ENCODE measurements around the gene GCNT4. TPM values are rescaled to one million over a fixed set of nuclear protein-coding genes. Genes with fewer than 3 reads are reported as not detected.
A peak's percentile ranks its signal among the peaks of the same experiment; 100 is the strongest.

GCNT4 gene
- total RNA-seq, 1 experiment from 2014 or later: under 0.01 TPM

DNA sequence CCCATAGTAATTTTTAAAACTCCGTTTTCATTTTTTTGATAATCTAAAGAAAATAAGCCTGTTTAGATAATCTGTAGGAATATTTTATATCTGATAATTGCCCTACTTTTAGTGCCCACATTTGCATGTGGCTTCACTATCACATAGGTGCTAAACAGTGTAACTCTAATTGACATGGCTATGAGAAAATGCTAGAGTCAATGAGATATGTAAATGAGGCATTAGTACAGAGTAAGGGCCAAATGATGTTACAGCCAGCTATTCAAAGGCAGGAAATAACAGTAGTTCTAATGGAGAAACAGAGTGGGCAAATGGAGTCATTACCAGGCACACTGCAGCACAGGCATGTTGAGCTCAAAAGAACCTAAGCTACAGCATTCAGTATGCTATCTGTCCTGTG lies 37.3 kb upstream of the GCNT4 start:
- ChIA-PET POLR2A (ENCODE audit: unreplicated experiment) (no interaction called here), CTCF (no interaction called here)
- ATAC-seq (no peak), DNase-seq (no peak)
- Histone ChIP-seq H3K36me3 (ENCODE audit: low read depth, low read length) (no peaks in the 10 kb centered on the region), H3F3A (ENCODE audit: low read length, unreplicated experiment) (no peaks in the 10 kb centered on the region), H3K4me1 (ENCODE audit: insufficient read depth, low read length) (peaks cover 5% of the 10 kb centered on the region; the same call in 1 of the 2 replicates), H3K9me3 (ENCODE audit: low read length) (no peaks in the 10 kb centered on the region), H3K9me2 (replicated peaks; ENCODE audit: low read length) (no peaks in the 10 kb centered on the region), H4K20me1 (ENCODE audit: low read length) (no peaks in the 10 kb centered on the region), H3K9ac (ENCODE audit: low read length) (no peak overlapping the region), H3K79me2 (ENCODE audit: low read length) (no peaks in the 10 kb centered on the region), H2AFZ (ENCODE audit: low read length) (no peak overlapping the region), H3K4me2 (ENCODE audit: low read length) (no peak overlapping the region), H3K4me3 (ENCODE audit: low read length) (no peak overlapping the region), H3K27me3 (ENCODE audit: low read length) (no peaks in the 10 kb centered on the region), H3K27ac (ENCODE audit: low read length) (no peak overlapping the region)
- TF ChIP-seq EZH2phosphoT487 (IDR thresholded peaks at IDR 0.05; ENCODE audit: borderline replicate concordance, low read length) (no peak), EZH2 (IDR thresholded peaks at IDR 0.05; ENCODE audit: low read length, unreplicated experiment) (no peak)
- TF ChIP-seq, protein P1, sequence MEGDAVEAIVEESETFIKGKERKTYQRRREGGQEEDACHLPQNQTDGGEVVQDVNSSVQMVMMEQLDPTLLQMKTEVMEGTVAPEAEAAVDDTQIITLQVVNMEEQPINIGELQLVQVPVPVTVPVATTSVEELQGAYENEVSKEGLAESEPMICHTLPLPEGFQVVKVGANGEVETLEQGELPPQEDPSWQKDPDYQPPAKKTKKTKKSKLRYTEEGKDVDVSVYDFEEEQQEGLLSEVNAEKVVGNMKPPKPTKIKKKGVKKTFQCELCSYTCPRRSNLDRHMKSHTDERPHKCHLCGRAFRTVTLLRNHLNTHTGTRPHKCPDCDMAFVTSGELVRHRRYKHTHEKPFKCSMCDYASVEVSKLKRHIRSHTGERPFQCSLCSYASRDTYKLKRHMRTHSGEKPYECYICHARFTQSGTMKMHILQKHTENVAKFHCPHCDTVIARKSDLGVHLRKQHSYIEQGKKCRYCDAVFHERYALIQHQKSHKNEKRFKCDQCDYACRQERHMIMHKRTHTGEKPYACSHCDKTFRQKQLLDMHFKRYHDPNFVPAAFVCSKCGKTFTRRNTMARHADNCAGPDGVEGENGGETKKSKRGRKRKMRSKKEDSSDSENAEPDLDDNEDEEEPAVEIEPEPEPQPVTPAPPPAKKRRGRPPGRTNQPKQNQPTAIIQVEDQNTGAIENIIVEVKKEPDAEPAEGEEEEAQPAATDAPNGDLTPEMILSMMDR (conservative IDR thresholded peaks at IDR 0.05; ENCODE audit: low read depth, low read length): no peak
- no TSS peak for BruUV-seq (replicated peaks)
- intact Hi-C loops (cut with micrococcal nuclease): no loop called here

DNA sequence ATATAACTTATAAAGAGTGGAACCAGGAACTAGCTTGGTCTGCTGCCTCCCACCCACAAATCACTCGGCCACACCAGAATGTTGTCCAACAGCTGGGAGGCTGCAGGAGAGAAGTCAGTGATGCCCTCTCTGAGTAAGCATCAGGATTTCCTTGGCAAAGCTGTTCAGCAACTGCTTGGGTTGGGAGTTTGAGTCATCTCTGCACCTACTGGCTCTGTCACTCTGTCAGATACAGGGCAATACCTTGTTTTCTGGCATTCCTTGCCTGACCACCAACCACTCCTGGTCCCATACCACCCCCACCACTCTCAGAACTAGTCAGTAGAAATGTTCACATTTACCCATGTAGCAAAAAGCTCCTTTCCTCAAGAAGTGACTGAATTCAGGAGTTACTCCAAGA lies 36.8 kb upstream of the GCNT4 start:
- DNase-seq (peak; percentile 71), ATAC-seq (peak; percentile 60)
- Histone ChIP-seq H3K27ac (ENCODE audit: low read length) (no peak overlapping the region), H3K9me2 (replicated peaks; ENCODE audit: low read length) (no peaks in the 10 kb centered on the region), H3K4me1 (ENCODE audit: insufficient read depth, low read length) (peaks cover 5% of the 10 kb centered on the region; the same call in 1 of the 2 replicates), H4K20me1 (ENCODE audit: low read length) (no peaks in the 10 kb centered on the region), H3K4me3 (ENCODE audit: low read length) (no peak overlapping the region), H3K27me3 (ENCODE audit: low read length) (no peaks in the 10 kb centered on the region), H3F3A (ENCODE audit: low read length, unreplicated experiment) (no peaks in the 10 kb centered on the region), H3K36me3 (ENCODE audit: low read depth, low read length) (no peaks in the 10 kb centered on the region), H3K4me2 (ENCODE audit: low read length) (no peak overlapping the region), H2AFZ (ENCODE audit: low read length) (no peak overlapping the region), H3K79me2 (ENCODE audit: low read length) (no peaks in the 10 kb centered on the region), H3K9ac (ENCODE audit: low read length) (no peak overlapping the region), H3K9me3 (ENCODE audit: low read length) (no peaks in the 10 kb centered on the region)
- intact Hi-C loops (cut with micrococcal nuclease): no loop called here
- BruUV-seq (replicated peaks): no TSS peak
- ChIA-PET POLR2A (ENCODE audit: unreplicated experiment) (no interaction called here), CTCF (no interaction called here)
- TF ChIP-seq EZH2 (IDR thresholded peaks at IDR 0.05; ENCODE audit: low read length, unreplicated experiment): no peak
- no peak for TF ChIP-seq EZH2phosphoT487 (IDR thresholded peaks at IDR 0.05; ENCODE audit: borderline replicate concordance, low read length)
- TF ChIP-seq, protein P1 (conservative IDR thresholded peaks at IDR 0.05; ENCODE audit: low read depth, low read length): no peak

DNA sequence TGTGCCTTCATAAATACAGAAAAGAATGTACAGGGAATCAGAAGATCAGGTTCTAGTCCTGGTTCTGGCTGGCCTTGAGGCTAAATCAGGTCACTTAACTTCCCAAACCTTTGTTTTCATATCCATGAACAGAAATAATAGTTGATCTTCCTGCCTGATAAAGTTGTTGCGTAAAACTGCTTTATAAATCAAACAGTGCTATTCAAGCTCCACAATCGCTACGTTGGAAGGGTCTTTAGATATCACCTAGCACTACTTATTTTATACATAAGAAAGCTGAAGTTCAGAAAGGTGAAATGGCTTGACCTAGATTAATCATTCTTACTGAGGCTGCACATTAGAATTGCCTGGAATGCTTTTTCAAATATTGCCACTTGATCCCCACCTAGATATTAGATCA lies 36.3 kb upstream of the GCNT4 start:
- no peak overlapping the region for H2AFZ ChIP-seq (ENCODE audit: low read length)
- intact Hi-C loops (cut with micrococcal nuclease): no loop called here
- no peaks in the 10 kb centered on the region for H3F3A ChIP-seq (ENCODE audit: low read length, unreplicated experiment)
- H4K20me1 ChIP-seq (ENCODE audit: low read length): no peaks in the 10 kb centered on the region
- no peak overlapping the region for H3K27ac ChIP-seq (ENCODE audit: low read length)
- no peaks in the 10 kb centered on the region for H3K9me3 ChIP-seq (ENCODE audit: low read length)
- no peak overlapping the region for H3K9ac ChIP-seq (ENCODE audit: low read length)
- H3K4me1 ChIP-seq (ENCODE audit: insufficient read depth, low read length): peaks cover 5% of the 10 kb centered on the region; the same call in 1 of the 2 replicates
- no peaks in the 10 kb centered on the region for H3K79me2 ChIP-seq (ENCODE audit: low read length)
- H3K4me2 ChIP-seq (ENCODE audit: low read length): no peak overlapping the region
- TF ChIP-seq EZH2 (IDR thresholded peaks at IDR 0.05; ENCODE audit: low read length, unreplicated experiment) (no peak), EZH2phosphoT487 (IDR thresholded peaks at IDR 0.05; ENCODE audit: borderline replicate concordance, low read length) (no peak)
- TF ChIP-seq, protein P1 (conservative IDR thresholded peaks at IDR 0.05; ENCODE audit: low read depth, low read length): no peak
- DNase-seq (no peak), ATAC-seq (no peak)
- H3K9me2 ChIP-seq (replicated peaks; ENCODE audit: low read length): no peaks in the 10 kb centered on the region
- H3K27me3 ChIP-seq (ENCODE audit: low read length): no peaks in the 10 kb centered on the region
- BruUV-seq (replicated peaks): no TSS peak
- ChIA-PET CTCF (no interaction called here), POLR2A (ENCODE audit: unreplicated experiment) (no interaction called here)
- no peak overlapping the region for H3K4me3 ChIP-seq (ENCODE audit: low read length)
- H3K36me3 ChIP-seq (ENCODE audit: low read depth, low read length): no peaks in the 10 kb centered on the region
